HepG2 (cell line): ENCODE data around the gene ANKRD31. TPM values are rescaled to one million over a fixed set of nuclear protein-coding genes. Genes with fewer than 3 reads are reported as not detected.

Experiments used
- ATAC-seq: fragments of 200-7000 bp; cut with Tn5 transposase; 3 replicates; pipeline ENCODE4 v1.9.1; 2020; ENCODE audit warnings: mild to moderate bottlenecking, moderate library complexity
- BruUV-seq: library from RNA; stranded (reverse); fragments of 400-500 nt; replicated peaks from 2 replicates; lab custom pipeline; 2021; lab: Mats Ljungman, UMichigan
- CTCF ChIA-PET: fragments of 300-600 bp; formaldehyde crosslinking; extraction: SDS; loops from one replicate; lab custom pipeline; 2021; ENCODE audit warnings: low total read pairs, inconsistent platforms, low intra/inter-chr PET ratio; lab: Yijun Ruan, JAX
- POLR2A ChIA-PET: fragments of 350-600 bp; sonication (Branson Sonifier 250); formaldehyde crosslinking; loops from one replicate; lab custom pipeline; 2020; ENCODE audit warnings: antibody characterized with exemption, inconsistent platforms; lab: Yijun Ruan, JAX
- DNase-seq: peaks from one replicate; pipeline ENCODE4 v3.0.0-alpha.2; 2015; ENCODE audit warnings: low spot score
- FAIRE-seq: peaks from 3 replicates; lab custom pipeline; 2011; peaks lifted over from hg19 to GRCh38; lab: Jason Lieb, UNC
- H2AFZ ChIP-seq: one replicate; pipeline ENCODE4 v1.6.1; 2011; ENCODE audit warnings: low read length, inconsistent platforms
- H3K27ac ChIP-seq: fragments of 300-600 bp; 3 replicates; pipeline ENCODE4 v1.8.0; 2011; ENCODE audit warnings: mixed run types, mild to moderate bottlenecking, mixed read lengths, low read length, inconsistent platforms; ENCODE audit not compliant: insufficient read depth; ENCODE audit errors: extremely low read length
- H3K27me3 ChIP-seq, 2 experiments: fragments of 200-600 bp in 1 of 2; 2 replicates in 1 of 2; 3 replicates in 1 of 2; pipeline versions ENCODE4 v1.6.0 to v1.8.0; 2011; ENCODE audit warnings: low read length in 2 of 2, mild to moderate bottlenecking in 2 of 2, moderate library complexity in 2 of 2, inconsistent platforms in 1 of 2; ENCODE audit not compliant: insufficient read depth in 2 of 2, control insufficient read depth in 1 of 2
- H3K36me3 ChIP-seq, 2 experiments: fragments of 200-600 bp in 1 of 2; replicated peaks in 1 of 2; 2 replicates in 1 of 2; 3 replicates in 1 of 2; pipeline versions ENCODE4 v1.5.1 to v1.8.0; 2011; ENCODE audit warnings: low read length in 2 of 2, inconsistent platforms in 1 of 2; ENCODE audit not compliant: insufficient read depth in 2 of 2, control insufficient read depth in 1 of 2
- H3K4me1 ChIP-seq: 2 replicates; pipeline ENCODE4 v1.5.1; 2012; ENCODE audit warnings: low read length, inconsistent platforms; ENCODE audit not compliant: insufficient read depth
- H3K4me2 ChIP-seq: 2 replicates; pipeline ENCODE4 v1.6.0; 2011; ENCODE audit warnings: low read depth, low read length, inconsistent platforms
- H3K4me3 ChIP-seq, 3 experiments: fragments of 200-600 bp in 1 of 3; sonication (generic), shearing (Covaris generic) in 1 of 3; replicated peaks in 1 of 3; 2 replicates each; pipeline ENCODE4 v1.5.1; 2011 to 2016; ENCODE audit warnings: low read length in 3 of 3, inconsistent platforms in 2 of 3, low read depth in 2 of 3, mild to moderate bottlenecking in 2 of 3, control low read depth in 1 of 3, mixed read lengths in 1 of 3; ENCODE audit not compliant: insufficient read depth in 1 of 3
- H3K79me2 ChIP-seq: one replicate; pipeline ENCODE4 v1.6.1; 2011; ENCODE audit warnings: low read length, inconsistent platforms; ENCODE audit not compliant: insufficient read depth
- H3K9ac ChIP-seq: 2 replicates; pipeline ENCODE4 v1.6.0; 2011; ENCODE audit warnings: mild to moderate bottlenecking, low read depth, low read length, inconsistent platforms; ENCODE audit not compliant: insufficient read depth
- H3K9me3 ChIP-seq: 2 replicates; pipeline ENCODE4 v1.5.1; 2012; ENCODE audit warnings: mild to moderate bottlenecking, low read length
- H4K20me1 ChIP-seq: 2 replicates; pipeline ENCODE4 v1.6.0; 2011; ENCODE audit warnings: inconsistent platforms, mild to moderate bottlenecking, low read length, moderate library complexity; ENCODE audit not compliant: insufficient read depth
- ARHGAP35 ChIP-seq: sonication (generic); formaldehyde crosslinking; IDR thresholded peaks from 2 replicates; pipeline ENCODE4 v1.9.0; 2022; ENCODE audit warnings: mild to moderate bottlenecking, inconsistent platforms, moderate library complexity, missing genetic modification reagents, borderline replicate concordance
- CAMTA2 ChIP-seq: sonication (generic); formaldehyde crosslinking; IDR thresholded peaks from 2 replicates; pipeline ENCODE4 v1.4.0; 2020; ENCODE audit warnings: mild to moderate bottlenecking, missing genetic modification reagents, borderline replicate concordance
- CEBPB ChIP-seq: IDR thresholded peaks from 2 replicates; pipeline ENCODE4 v1.6.1; 2011; ENCODE audit warnings: low read depth, low read length, improper control_type of control experiment, borderline replicate concordance
- DBP ChIP-seq: sonication (generic); formaldehyde crosslinking; IDR thresholded peaks from 2 replicates; pipeline ENCODE4 v1.4.0; 2020; ENCODE audit warnings: missing genetic modification reagents; ENCODE audit errors: not compliant biosample characterization
- HMG20B ChIP-seq: conservative IDR thresholded peaks from 2 replicates; pipeline ENCODE4 v1.6.1; 2016; ENCODE audit warnings: missing genetic modification reagents, missing compliant biosample characterization
- JUNB ChIP-seq: sonication (generic); formaldehyde crosslinking; IDR thresholded peaks from 2 replicates; pipeline ENCODE4 v1.8.0; 2022; ENCODE audit warnings: missing genetic modification reagents, mild to moderate bottlenecking, borderline replicate concordance
- MTF2 ChIP-seq: sonication (generic); formaldehyde crosslinking; IDR thresholded peaks from 2 replicates; pipeline ENCODE4 v1.5.0; 2020; ENCODE audit warnings: missing genetic modification reagents, borderline replicate concordance
- PHF8 ChIP-seq: sonication (generic); formaldehyde crosslinking; IDR thresholded peaks from 2 replicates; pipeline ENCODE4 v1.5.0; 2020; ENCODE audit warnings: missing genetic modification reagents
- SUZ12 ChIP-seq: fragments of 150-350 bp; IDR thresholded peaks from 2 replicates; pipeline ENCODE4 v1.6.1; 2014; ENCODE audit warnings: low read depth, low read length
- ZNF512B ChIP-seq: sonication (generic); formaldehyde crosslinking; IDR thresholded peaks from 2 replicates; pipeline ENCODE4 v1.5.1; 2020; ENCODE audit warnings: missing genetic modification reagents, mild to moderate bottlenecking, borderline replicate concordance
- ZNF7 ChIP-seq: IDR thresholded peaks from 2 replicates; pipeline ENCODE4 v1.6.1; 2016; ENCODE audit warnings: missing biosample characterization, missing genetic modification reagents
- ZNF883 ChIP-seq: sonication (generic); formaldehyde crosslinking; IDR thresholded peaks from 2 replicates; pipeline ENCODE4 v1.5.1; 2020; ENCODE audit warnings: mild to moderate bottlenecking, missing genetic modification reagents; ENCODE audit errors: not compliant biosample characterization
- WGBS: methylation state at CpG from one replicate; pipeline ENCODE4 v1.1.6; 2017; ENCODE audit warnings: low lambda C conversion rate; 5-methylcytosine and 5-hydroxymethylcytosine counted together
- in situ Hi-C: cut with HindIII; loops from 2 replicates; pipeline ENCODE4 v1.10.0; 2017; ENCODE audit warnings: low pct_unique_long_range_greater_than_20kb; ENCODE audit not compliant: extremely low pct_ligation_motif_present
- intact Hi-C: fragments of 100-400 bp; cut with micrococcal nuclease; formaldehyde crosslinking; loops from one replicate; pipeline ENCODE4 v1.10.0; 2022; ENCODE audit not compliant: unreplicated experiment
- polyA plus RNA-seq, 8 experiments: library from polyadenylated mRNA; depleted of rRNA in 3 of 8; stranded (reverse) in 7 of 8; unstranded in 1 of 8; fragments of >200 nt; fragmentation: Illumina TruSeq in 4 of 8; extraction: Trizol in 4 of 8; gene quantifications; 2 replicates each; pipeline versions ENCODE4 v1.2.1 to v1.2.3, GENCODE V29; 2011 to 2016; ENCODE audit warnings: low read depth in 4 of 8, missing spikeins in 1 of 8, mixed read lengths in 1 of 8; ENCODE audit not compliant: insufficient read depth in 1 of 8
- total RNA-seq, 5 experiments: library from RNA; depleted of rRNA; stranded (reverse); fragments of >200 nt; fragmentation: Illumina TruSeq; extraction: Trizol; gene quantifications; 2 replicates each; pipeline ENCODE4 v1.2.3, GENCODE V29; 2016; ENCODE audit warnings: low read depth in 1 of 5

The ANKRD31 gene
- total and polyA plus RNA-seq, 2 of the 13 experiments (the other 11 are each of a cell fraction or from before 2014, with no cell fraction given): 0.01 to 0.09 TPM

- DNase-seq: no peak
- Histone ChIP-seq H3K79me2 (no peaks in the 10 kb centered on the region), H3K4me1 (peaks cover 21% of the 10 kb centered on the region)
- CTCF ChIA-PET: no interaction called here
- TF ChIP-seq ZNF7 (CRISPR knock-in tag) (no peak), SUZ12 (no peak), ZNF883 (no peak), PHF8 (CRISPR knock-in tag) (no peak), JUNB (CRISPR knock-in tag) (no peak)
- TF ChIP-seq, all 625 proteins: peak for 0
- H3K27me3 ChIP-seq: peaks cover 6 to 11% of the 10 kb centered on the region in 2 experiments; a peak in 4 of 5 replicates
- in situ Hi-C loops (loop anchor here (10.0 kb wide), 1 partner anchor 112 kb away; no protein-coding TSS in a partner anchor), intact Hi-C loops (no loop called here)
- 48% methylated on average over 10 of the region's 10 CpGs for WGBS
- no peak overlapping the region for H3K27ac ChIP-seq
- no peaks in the 10 kb centered on the region for H4K20me1 ChIP-seq
- FAIRE-seq: no peak
- no peak for ATAC-seq
- H3K4me3 ChIP-seq: no peak overlapping the region
- POLR2A ChIA-PET: no interaction called here
- H3K36me3 ChIP-seq: no peaks in the 10 kb centered on the region
- H3K9ac ChIP-seq: no peak overlapping the region
- no peak overlapping the region for H3K4me2 ChIP-seq
- H3K9me3 ChIP-seq: no peaks in the 10 kb centered on the region
- BruUV-seq: no TSS peak
- H2AFZ ChIP-seq: no peak overlapping the region
These were observed 190.1 kb downstream of the ANKRD31 start for GRCh38 chr5:75046366-75047142.

DNA sequence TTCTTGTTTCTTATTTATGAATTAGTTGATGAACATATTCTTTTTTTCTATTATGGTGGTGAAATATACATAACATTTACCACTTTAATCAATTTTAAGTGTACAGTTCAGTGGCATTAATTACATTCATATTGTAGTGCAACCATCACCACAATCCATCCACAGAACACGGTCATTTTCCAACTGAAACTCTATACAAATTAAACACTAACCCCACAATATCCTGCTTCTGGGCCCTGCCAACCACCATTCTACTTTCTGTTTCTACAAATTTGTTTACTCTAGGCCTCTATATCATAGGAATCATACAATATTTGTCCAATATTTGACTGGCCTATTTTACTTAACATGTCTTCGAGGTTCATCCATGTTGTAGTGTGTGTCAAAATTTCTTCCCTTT is 191.6 kb downstream of the ANKRD31 start:
- DNase-seq: no peak
- FAIRE-seq: no peak
- peaks cover 13% of the 10 kb centered on the region; the same call in 1 of the 2 replicates for H3K4me1 ChIP-seq
- WGBS: 80% methylated on average over 2 of the region's 2 CpGs
- no peak overlapping the region for H2AFZ ChIP-seq
- ChIA-PET POLR2A (no interaction called here), CTCF (no interaction called here)
- H3K9ac ChIP-seq: no peak overlapping the region
- H3K4me2 ChIP-seq: no peak overlapping the region
- H3K36me3 ChIP-seq: no peaks in the 10 kb centered on the region
- no peaks in the 10 kb centered on the region for H3K79me2 ChIP-seq
- H3K27ac ChIP-seq: no peak overlapping the region
- in situ Hi-C loops: loop anchor here (10.0 kb wide), 1 partner anchor 110 kb away; no protein-coding TSS in a partner anchor
- BruUV-seq: no TSS peak
- intact Hi-C loops: no loop called here
- H3K27me3 ChIP-seq: no peaks in the 10 kb centered on the region; a peak in 1 of 5 replicates
- H4K20me1 ChIP-seq: no peaks in the 10 kb centered on the region
- ATAC-seq: no peak
- no peaks in the 10 kb centered on the region for H3K9me3 ChIP-seq
- H3K4me3 ChIP-seq: no peak overlapping the region
- TF ChIP-seq MTF2 (CRISPR knock-in tag): no peak
- TF ChIP-seq CEBPB: no peak
- TF ChIP-seq DBP (CRISPR knock-in tag): no peak
- no peak for TF ChIP-seq ZNF512B
- TF ChIP-seq HMG20B (CRISPR knock-in tag): no peak
- no peak for TF ChIP-seq CAMTA2 (CRISPR knock-in tag)
- TF ChIP-seq ARHGAP35 (CRISPR knock-in tag): no peak
